Suppressor macrophage treated with lipopolysaccharide for 4 hours (primary cell): ENCODE results near the gene SLC39A2.
A peak's percentile ranks its signal among the peaks of the same experiment; 100 is the strongest.
"Not testable (repeated sequence)": the region's sequence is repeated elsewhere in the genome, so short reads cannot be mapped to it uniquely, and the experiment has no call there.

Source experiments
- DNase-seq: peaks from one replicate; pipeline ENCODE4 v3.0.0-alpha.2; 2020

The SLC39A2 gene

GRCh38 chr14:20997564-20997963 is 1.5 kb upstream of the SLC39A2 start:
- DNase-seq, result no peak

- no peak for DNase-seq
Measured at GRCh38 chr14:20998139-20998538, 954 bp upstream of the SLC39A2 start.

DNA sequence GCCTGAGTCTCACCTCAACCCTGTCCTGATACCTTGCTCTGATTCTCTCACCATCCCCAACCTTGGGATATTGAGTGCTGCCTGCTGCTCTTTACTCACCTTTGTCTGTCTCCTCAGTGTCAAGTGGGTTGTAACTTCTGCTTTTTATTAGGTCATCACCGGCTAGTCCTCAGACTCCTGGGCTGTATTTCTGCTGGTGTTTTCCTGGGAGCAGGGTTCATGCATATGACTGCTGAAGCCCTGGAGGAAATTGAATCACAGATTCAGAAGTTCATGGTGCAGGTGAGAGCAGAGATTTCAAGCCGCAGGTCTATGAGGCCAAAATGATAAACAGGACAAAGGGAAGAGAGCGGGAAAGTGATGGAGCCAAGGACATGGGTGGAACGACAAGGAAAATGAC is 498 bp downstream of the SLC39A2 start:
- DNase-seq, result no peak

DNA sequence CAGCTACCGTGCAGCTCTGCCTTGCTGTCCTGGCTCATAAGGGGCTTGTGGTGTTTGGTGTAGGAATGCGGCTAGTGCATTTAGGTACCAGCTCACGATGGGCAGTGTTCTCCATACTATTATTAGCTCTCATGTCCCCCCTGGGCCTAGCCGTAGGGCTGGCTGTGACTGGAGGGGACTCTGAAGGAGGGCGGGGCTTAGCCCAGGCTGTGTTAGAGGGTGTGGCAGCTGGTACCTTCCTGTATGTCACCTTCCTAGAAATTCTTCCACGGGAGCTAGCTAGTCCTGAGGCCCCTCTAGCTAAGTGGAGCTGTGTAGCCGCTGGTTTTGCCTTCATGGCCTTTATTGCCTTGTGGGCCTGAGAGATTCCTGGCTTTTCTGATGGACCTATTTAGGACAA is 2.1 kb downstream of the SLC39A2 start:
- DNase-seq, result no peak

GRCh38 chr14:21003788-21004346 is 4.8 kb downstream of the SLC39A2 start:
- no peak for DNase-seq

- DNase-seq, result not testable (repeated sequence)
Measured at GRCh38 chr14:21009721-21010120, 10.6 kb downstream of the SLC39A2 start.

- no peak for DNase-seq
Measured at GRCh38 chr14:21011136-21011535, 12.0 kb downstream of the SLC39A2 start.

DNA sequence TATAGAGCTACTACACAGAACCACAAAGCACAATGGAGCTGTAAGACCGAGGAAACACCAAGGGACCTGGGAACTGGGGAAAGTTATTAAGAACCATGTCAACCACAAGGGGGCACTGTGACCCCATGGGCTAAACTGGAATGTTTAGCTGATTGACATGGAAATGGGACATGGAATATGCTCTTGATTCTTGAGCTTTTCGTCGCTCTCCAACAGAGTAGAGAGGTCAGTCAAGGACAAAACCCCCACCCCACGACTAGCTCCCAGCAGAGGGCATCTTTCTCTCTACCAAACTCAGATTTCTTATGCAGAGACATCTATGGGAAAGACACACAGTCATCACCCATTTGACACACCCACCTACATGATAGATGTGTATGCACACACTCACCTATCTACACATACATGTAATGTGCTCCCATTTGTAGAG is 15.7 kb downstream of the SLC39A2 start:
- DNase-seq, result peak; percentile 90

DNA sequence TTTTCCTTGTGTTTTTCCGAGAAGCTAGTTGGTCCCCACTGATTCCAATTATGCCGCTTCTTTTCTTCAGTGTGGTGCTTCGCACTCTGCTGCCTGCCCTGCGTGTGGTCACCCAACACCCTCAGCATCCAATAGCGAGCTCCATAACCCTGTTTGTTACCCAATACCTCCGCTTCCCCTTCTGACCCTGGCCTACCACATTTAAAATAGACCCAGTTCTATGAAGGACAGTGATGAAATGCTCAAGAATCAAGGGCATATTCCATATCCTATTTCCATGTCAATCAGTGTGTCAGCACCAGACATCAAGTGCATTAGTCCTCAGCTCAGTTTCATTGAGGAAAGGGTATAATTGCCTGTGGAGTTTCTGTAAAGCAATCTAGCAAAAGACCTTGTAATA is 16.2 kb downstream of the SLC39A2 start:
- no peak for DNase-seq

DNA sequence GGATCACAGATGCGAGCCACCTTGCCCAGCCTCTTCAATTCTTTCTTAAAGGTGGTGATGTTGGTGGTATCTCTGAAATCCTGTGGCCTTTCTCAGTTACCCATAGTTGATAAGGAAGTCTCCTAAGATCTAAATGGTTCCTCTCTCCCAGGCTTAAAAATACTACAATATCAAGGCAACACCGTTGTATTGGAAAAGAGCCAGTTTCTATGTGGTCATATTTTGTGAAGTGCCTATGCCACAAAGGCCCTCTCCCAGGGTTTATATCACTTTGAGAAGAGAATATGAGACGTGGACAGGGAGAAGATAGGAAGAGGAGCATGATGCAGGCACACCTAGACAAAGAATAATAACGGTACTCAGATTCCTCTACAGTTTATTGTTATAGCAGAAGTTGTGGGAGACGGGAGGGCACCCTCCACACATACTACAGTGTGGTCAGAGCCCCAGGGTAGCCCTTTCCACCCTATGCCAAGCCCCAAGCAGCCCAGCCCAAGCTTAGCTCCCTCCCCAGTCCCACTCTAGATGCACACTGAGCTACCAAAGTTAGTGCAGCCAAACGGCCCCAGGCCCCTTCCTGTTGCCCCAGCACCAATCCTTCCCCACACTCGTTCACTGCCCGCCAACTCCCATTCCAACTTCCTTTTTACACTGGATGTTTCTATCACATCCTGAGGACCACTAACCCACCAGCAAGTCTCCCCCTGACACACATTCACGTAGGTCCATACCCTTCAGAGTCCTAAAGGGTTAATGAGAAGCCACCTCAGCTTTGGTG is 17.5 kb downstream of the SLC39A2 start:
- no peak for DNase-seq

GRCh38 chr14:21017528-21018245 is 18.6 kb downstream of the SLC39A2 start:
- no peak for DNase-seq

DNA sequence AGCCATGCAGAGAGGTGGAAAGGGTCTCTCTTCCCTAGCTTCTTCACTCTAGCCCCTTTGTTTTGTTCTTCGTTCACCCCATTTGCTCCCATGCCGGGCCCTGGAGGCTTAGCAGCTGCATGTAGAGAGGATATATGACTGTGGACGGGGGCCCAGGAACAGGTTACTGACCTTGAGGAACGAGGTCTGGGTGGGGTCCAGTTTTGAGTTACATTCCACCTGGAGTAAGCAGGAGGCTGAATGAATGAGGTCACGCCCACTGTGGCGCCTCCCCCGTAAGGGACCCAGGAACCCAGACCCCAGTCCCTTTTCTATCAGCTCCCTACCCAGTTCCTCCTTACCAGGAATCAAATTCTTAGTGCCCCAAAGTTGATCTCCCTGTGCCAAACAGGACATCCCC is 19.2 kb downstream of the SLC39A2 start:
- DNase-seq, result no peak

DNA sequence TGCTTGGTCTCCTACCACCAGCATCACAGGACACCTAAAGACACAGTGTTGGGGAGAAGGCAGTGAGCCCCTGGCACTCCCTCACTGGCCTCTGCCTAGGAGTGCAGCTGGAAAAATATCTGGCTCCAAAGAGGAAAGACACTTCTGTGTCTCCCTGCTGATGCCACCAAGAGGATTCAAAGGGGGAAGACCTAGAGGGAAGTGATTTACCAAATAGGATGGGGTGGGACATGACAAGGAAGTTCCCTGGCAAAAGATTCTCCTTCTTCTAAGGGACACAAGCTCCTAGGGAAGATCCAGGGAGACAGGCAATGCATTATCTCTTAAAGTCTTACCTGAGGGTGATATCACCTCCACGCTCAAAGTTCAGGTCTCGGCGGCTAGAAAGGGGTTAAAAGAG is 19.7 kb downstream of the SLC39A2 start:
- DNase-seq, result no peak

DNA sequence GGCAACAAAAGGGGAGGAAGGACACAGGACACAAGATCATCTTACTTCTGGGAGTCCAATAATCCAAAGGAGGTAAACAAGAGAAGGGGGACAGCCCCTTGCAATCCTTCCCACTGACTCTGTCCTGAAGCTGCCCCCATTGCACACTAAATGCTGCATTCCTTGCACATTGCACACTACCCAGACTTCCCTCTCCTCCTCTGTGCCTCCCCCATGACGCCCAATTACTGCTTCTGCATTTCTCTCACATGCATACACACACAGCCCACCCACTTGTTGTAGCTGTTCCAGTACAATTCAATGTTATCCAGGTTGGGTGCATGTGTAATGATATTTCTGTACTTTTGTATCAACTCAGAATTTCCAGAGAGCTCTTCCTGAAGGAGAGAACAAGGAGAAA is 20.3 kb downstream of the SLC39A2 start:
- peak; percentile 41 for DNase-seq

GRCh38 chr14:21020977-21021545 is 22.0 kb downstream of the SLC39A2 start:
- DNase-seq, result no peak

DNA sequence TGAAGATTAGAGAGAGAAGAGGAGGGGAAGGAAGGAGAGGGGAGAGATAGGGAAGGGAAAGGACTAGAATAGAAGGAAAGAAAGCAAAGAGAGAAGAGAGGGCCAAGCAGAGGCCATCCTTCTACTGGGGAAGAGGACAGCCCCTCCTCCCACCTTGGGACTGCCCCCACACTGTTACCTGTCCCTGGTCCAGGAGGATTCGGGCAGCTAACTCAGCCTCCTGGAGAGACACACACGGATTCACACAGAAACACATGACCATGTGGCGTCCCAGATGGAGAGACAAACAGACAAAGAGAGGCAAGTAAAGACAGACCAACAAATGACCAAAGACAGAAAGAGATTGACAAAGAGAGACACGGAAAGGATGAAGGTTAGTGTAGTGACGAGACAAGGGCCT is 23.6 kb downstream of the SLC39A2 start:
- no peak for DNase-seq

DNA sequence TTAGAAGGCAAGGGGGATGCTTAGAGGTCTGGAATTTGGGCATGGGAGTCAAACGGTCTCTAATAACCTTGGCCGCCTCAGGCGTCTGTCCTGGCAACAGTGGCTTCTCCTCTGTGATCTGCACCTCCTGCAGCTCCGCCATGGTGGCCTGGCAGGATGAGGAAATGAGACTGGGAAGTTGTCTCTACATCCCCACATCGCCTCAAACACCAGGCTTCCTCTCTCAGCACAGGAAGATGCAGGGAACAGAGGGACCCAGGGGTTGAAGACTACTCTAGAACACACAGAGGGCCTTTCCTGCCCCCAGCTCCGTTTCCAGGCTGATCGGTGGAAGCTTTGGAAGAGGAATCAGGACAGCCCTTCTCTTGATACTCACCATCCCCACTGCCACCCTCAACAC is 24.1 kb downstream of the SLC39A2 start:
- peak; percentile 42 for DNase-seq

GRCh38 chr14:21023817-21024584 is 24.9 kb downstream of the SLC39A2 start:
- no peak for DNase-seq

- DNase-seq, result no peak
Measured at GRCh38 chr14:21024585-21025370, 25.7 kb downstream of the SLC39A2 start, which contains the start of gene NDRG2. Gene NDRG2 (minus strand): TSS chr14:21025061. CDS start chr14:21023315, 1,746 bp downstream.

DNA sequence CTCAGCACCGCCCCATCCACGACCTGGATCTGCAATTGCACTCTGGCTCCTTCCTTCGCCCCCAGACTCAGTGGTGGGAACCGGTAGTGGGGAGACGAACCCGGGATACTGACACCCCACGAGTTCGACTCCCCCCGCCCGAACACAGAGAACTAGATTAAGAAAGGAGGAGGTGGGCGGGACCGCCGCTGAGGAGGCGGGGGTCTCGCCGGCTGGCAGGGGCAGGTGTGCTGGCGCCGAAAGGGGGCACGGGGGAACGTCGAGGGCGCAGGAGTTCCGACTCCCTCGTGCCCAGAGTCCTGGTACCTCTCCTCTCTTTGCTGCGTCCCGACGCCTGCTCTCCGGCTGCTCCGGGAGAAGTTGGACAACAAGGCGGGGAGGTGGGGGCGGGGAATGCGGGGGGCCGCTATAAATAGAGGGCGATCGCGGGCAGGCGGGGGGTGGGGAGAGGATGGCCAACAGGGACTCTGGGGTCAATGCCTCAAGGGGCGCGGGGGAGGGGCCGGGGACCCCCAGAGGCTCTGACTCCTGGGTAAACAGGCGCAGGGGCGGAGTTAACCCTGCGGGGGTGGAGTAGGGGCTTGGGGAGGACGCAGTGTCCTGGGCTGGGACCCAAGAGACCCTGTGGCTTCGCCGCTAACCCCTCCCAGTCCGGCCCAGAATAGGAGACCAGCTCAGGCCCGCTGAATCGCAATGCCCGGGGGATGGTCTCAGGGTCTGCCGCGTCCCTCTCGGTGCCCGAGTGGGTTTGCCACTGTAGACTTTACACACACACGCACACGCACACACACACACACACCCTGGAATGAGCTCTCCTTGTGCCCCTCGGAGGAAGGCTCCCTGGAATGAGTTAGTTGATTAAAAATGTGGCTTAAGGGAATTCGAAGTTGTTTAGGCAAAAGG is 26.5 kb downstream of the SLC39A2 start:
- DNase-seq, result no peak
